ENCODE results near the gene FAR2. TPM values are rescaled to one million over a fixed set of nuclear protein-coding genes. Genes with fewer than 3 reads are reported as not detected.

The FAR2 gene
- total RNA-seq, 6 donors from 2014 or later, result 6.0 to 25.7 (median 15.9) TPM

DNA sequence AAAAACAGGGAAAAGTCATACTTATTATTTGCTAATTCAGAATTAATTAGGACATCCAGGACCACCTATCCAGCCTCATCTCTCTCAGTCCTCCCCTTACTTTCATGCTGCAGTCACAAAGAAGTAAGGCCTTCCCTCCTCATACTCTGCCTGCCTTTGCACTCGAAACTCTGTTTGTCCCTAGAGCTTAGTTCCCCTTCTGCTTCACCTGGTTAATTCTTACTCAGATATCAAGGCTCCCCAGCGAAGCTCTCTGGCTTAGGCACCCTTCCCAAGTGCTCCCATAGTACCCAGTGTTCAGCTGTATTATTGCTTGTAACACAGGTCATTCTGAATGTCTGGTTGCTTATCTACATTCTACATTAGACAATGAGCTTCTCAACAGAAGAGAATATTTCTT is 150.6 kb downstream of the FAR2 start:
- no peak overlapping the region for H3K4me3 ChIP-seq
- no peak for TF ChIP-seq EP300 (IDR thresholded peaks at IDR 0.05)
- no peak for TF ChIP-seq POLR2AphosphoS5 (IDR thresholded peaks at IDR 0.05)
- no peak for TF ChIP-seq POLR2A (IDR thresholded peaks at IDR 0.05)
- TF ChIP-seq, protein P1, sequence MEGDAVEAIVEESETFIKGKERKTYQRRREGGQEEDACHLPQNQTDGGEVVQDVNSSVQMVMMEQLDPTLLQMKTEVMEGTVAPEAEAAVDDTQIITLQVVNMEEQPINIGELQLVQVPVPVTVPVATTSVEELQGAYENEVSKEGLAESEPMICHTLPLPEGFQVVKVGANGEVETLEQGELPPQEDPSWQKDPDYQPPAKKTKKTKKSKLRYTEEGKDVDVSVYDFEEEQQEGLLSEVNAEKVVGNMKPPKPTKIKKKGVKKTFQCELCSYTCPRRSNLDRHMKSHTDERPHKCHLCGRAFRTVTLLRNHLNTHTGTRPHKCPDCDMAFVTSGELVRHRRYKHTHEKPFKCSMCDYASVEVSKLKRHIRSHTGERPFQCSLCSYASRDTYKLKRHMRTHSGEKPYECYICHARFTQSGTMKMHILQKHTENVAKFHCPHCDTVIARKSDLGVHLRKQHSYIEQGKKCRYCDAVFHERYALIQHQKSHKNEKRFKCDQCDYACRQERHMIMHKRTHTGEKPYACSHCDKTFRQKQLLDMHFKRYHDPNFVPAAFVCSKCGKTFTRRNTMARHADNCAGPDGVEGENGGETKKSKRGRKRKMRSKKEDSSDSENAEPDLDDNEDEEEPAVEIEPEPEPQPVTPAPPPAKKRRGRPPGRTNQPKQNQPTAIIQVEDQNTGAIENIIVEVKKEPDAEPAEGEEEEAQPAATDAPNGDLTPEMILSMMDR (IDR thresholded peaks at IDR 0.05), result no peak
- H3K27me3 ChIP-seq, result no peaks in the 10 kb centered on the region
- H3K9me3 ChIP-seq, result no peaks in the 10 kb centered on the region
- no peaks in the 10 kb centered on the region for H3K4me1 ChIP-seq
- no peaks in the 10 kb centered on the region for H3K36me3 ChIP-seq
- no peak for DNase-seq
- no peak overlapping the region for H3K27ac ChIP-seq
- WGBS, 2 donors, result 65 to 72% methylated on average over 2 of the region's 2 CpGs
- no peak for ATAC-seq (ENCODE audit: low FRiP score in 2 of 2)

DNA sequence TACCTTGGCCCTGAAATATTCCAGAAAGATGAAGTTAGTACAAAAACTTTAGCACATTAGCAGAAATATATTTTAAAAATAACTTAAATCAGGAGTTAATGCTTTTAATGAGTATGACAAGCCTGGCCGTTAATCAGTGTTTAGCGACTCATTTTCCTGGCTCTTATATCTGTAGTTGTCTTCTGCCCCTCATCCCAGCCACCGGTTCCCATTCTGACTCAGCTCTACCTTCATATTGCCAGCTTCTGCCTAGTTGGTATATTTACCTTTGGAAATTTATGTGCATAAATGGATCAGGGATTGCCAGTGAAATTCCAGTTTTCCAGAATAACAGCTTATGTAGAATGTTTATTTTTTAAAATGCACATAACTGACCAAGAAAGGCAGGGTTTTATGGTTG is 152.0 kb downstream of the FAR2 start:
- DNase-seq, result no peak
- TF ChIP-seq POLR2A (IDR thresholded peaks at IDR 0.05) (no peak), EP300 (IDR thresholded peaks at IDR 0.05) (no peak), POLR2AphosphoS5 (IDR thresholded peaks at IDR 0.05) (no peak)
- TF ChIP-seq, protein P1 (IDR thresholded peaks at IDR 0.05), result no peak
- Histone ChIP-seq H3K36me3 (no peaks in the 10 kb centered on the region), H3K9me3 (no peaks in the 10 kb centered on the region), H3K27me3 (no peaks in the 10 kb centered on the region), H3K4me1 (no peaks in the 10 kb centered on the region), H3K27ac (no peak overlapping the region), H3K4me3 (no peak overlapping the region)
- ATAC-seq (ENCODE audit: low FRiP score in 2 of 2), result no peak
- 93 to 95% methylated on average over 3 of the region's 3 CpGs for WGBS, 2 donors

DNA sequence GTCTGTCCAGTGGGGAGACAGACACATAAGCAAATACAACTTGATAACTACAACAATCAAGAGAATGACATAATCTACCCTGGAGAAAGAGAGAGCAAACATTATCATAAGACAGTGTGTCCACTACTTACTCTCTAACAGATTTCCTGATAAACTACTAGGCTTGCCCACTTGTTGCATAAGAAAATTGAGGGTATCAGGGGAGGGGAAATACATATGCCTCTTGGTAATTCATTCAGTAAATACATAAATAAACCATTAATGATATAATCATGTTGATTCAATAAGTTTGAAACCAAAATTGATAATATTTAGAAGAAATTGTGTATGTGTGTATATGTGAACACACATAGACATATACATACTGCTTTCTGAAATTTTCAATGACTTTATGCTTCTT is 155.3 kb downstream of the FAR2 start:
- H3K4me1 ChIP-seq, result no peaks in the 10 kb centered on the region
- no peaks in the 10 kb centered on the region for H3K27me3 ChIP-seq
- DNase-seq (no peak), ATAC-seq (ENCODE audit: low FRiP score in 2 of 2) (no peak)
- no peaks in the 10 kb centered on the region for H3K9me3 ChIP-seq
- TF ChIP-seq POLR2A (IDR thresholded peaks at IDR 0.05) (no peak), POLR2AphosphoS5 (IDR thresholded peaks at IDR 0.05) (no peak), EP300 (IDR thresholded peaks at IDR 0.05) (no peak)
- TF ChIP-seq, protein P1 (IDR thresholded peaks at IDR 0.05), result no peak
- no peaks in the 10 kb centered on the region for H3K36me3 ChIP-seq
- H3K27ac ChIP-seq, result no peak overlapping the region
- no peak overlapping the region for H3K4me3 ChIP-seq

DNA sequence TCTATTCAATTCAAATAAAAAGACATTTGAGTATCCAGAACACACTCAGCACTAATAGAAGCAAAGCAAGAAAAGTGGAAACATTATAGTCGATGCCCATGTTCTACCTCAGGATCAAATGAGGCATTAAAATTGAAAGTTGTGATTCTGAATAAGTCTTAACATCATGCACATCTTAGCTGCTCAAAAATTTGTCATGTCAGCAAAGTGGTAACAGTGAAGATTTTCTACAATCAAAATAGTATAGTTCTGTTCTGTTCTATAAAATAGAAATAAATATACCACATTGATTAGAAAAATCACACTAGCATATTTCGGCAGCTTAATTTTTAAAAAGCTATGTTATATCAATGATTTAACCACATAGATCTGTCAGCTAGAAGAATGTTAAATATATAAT is 157.2 kb downstream of the FAR2 start:
- WGBS, 2 donors, result 94 to 95% methylated on average over 2 of the region's 2 CpGs

DNA sequence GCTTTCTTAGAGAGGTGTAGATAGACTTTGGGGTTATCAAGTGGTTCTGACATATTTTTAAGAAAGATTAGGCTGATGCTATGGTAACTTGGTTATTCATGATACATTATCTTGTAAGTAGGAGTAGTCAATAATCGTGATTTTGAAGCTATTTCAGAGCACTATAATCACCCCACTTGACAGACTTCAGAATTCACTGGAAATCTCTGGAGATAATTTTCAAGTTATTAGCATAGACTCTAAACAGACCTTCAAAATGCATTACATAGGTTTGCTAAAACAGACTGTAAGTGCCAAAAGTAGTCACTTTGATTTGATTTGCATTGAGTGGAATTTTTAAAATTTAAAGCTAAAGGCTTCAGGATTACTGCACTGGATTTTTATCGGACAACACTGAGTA is 157.6 kb downstream of the FAR2 start:
- Histone ChIP-seq H3K27ac (no peak overlapping the region), H3K4me1 (no peaks in the 10 kb centered on the region), H3K9me3 (no peaks in the 10 kb centered on the region), H3K4me3 (no peak overlapping the region), H3K36me3 (peaks cover 0 to 2% (median 0%) of the 10 kb centered on the region in 4 donors), H3K27me3 (no peaks in the 10 kb centered on the region)
- TF ChIP-seq EP300 (IDR thresholded peaks at IDR 0.05) (no peak), POLR2AphosphoS5 (IDR thresholded peaks at IDR 0.05) (no peak), POLR2A (IDR thresholded peaks at IDR 0.05) (no peak)
- TF ChIP-seq, protein P1 (IDR thresholded peaks at IDR 0.05), result no peak
- WGBS, 2 donors, result 79 to 87% methylated on average over 2 of the region's 2 CpGs
- no peak for DNase-seq
- ATAC-seq (ENCODE audit: low FRiP score in 2 of 2), result no peak

More for the DNA sequence above, 157.2 kb downstream of the FAR2 start:
- ATAC-seq (ENCODE audit: low FRiP score in 2 of 2), result no peak
- no peak overlapping the region for H3K4me3 ChIP-seq
- no peaks in the 10 kb centered on the region for H3K36me3 ChIP-seq
- no peaks in the 10 kb centered on the region for H3K9me3 ChIP-seq
- H3K4me1 ChIP-seq, result no peaks in the 10 kb centered on the region
- H3K27ac ChIP-seq, result no peak overlapping the region
- H3K27me3 ChIP-seq, result no peaks in the 10 kb centered on the region
- DNase-seq, result no peak
- TF ChIP-seq EP300 (IDR thresholded peaks at IDR 0.05) (no peak), POLR2AphosphoS5 (IDR thresholded peaks at IDR 0.05) (no peak), POLR2A (IDR thresholded peaks at IDR 0.05) (no peak)
- TF ChIP-seq, protein P1 (IDR thresholded peaks at IDR 0.05), result no peak

Data from upper lobe of left lung (tissue), 6 donors.